HG03175 (cell line): ENCODE results near the gene RBBP8NL.
"Not testable (repeated sequence)": the region's sequence is repeated elsewhere in the genome, so short reads cannot be mapped to it uniquely, and the experiment has no call there.

Experiments used
- ATAC-seq: cut with Tn5 transposase; IDR thresholded peaks from one replicate; pipeline ENCODE4 v1.9.1; 2021; ENCODE audit warnings: mild to moderate bottlenecking, moderate library complexity; ENCODE audit not compliant: unreplicated experiment

RBBP8NL gene

GRCh38 chr20:62377615-62378178 lies 49.6 kb downstream of the RBBP8NL start:
- no peak for ATAC-seq

GRCh38 chr20:62377064-62377461 lies 50.3 kb downstream of the RBBP8NL start:
- no peak for ATAC-seq

GRCh38 chr20:62376112-62377063 lies 51.0 kb downstream of the RBBP8NL start:
- no peak for ATAC-seq

- no peak for ATAC-seq
Observed at GRCh38 chr20:62374331-62375152, 52.8 kb downstream of the RBBP8NL start.

- not testable (repeated sequence) for ATAC-seq
Observed at GRCh38 chr20:62373631-62374179, 53.6 kb downstream of the RBBP8NL start.

GRCh38 chr20:62372042-62372993 lies 55.0 kb downstream of the RBBP8NL start:
- no peak for ATAC-seq

- no peak for ATAC-seq
Observed at GRCh38 chr20:62371588-62372041, 55.7 kb downstream of the RBBP8NL start.

- ATAC-seq: no peak
Observed at GRCh38 chr20:62370807-62371587, 56.3 kb downstream of the RBBP8NL start.

GRCh38 chr20:62370115-62370806 lies 57.1 kb downstream of the RBBP8NL start:
- ATAC-seq: no peak

GRCh38 chr20:62369815-62370114 lies 57.6 kb downstream of the RBBP8NL start:
- ATAC-seq: no peak

- no peak for ATAC-seq
Observed at GRCh38 chr20:62368976-62369814, 58.1 kb downstream of the RBBP8NL start.

- no peak for ATAC-seq
Observed at GRCh38 chr20:62368392-62368975, 58.9 kb downstream of the RBBP8NL start.

GRCh38 chr20:62367633-62368391 lies 59.5 kb downstream of the RBBP8NL start:
- no peak for ATAC-seq

- ATAC-seq: no peak
Observed at GRCh38 chr20:62367136-62367632, 60.2 kb downstream of the RBBP8NL start, which contains the start of gene LAMA5. TSS of gene LAMA5 (minus strand) at chr20:62367312. CDS start at chr20:62367245, 67 bp downstream.

- no peak for ATAC-seq
Observed at GRCh38 chr20:62366370-62367135, 60.8 kb downstream of the RBBP8NL start.
